Neural cell (in vitro differentiated cells): Measurements from ENCODE around the gene BICC1. TPM values are rescaled to one million over a fixed set of nuclear protein-coding genes. Genes with fewer than 3 reads are reported as not detected.

Experiments
- H2AFZ ChIP-seq: fragments of 200-600, 300-800 bp; sonication (generic), shearing (Covaris generic); 2 replicates; pipeline ENCODE4 v1.6.0; 2014; ENCODE audit warnings: low read depth, mild to moderate bottlenecking, antibody characterized with exemption, low read length, moderate library complexity
- H3F3A ChIP-seq: fragments of 200-600 bp; shearing (Covaris generic); 2 replicates; pipeline ENCODE4 v1.6.1; 2016; ENCODE audit warnings: mild to moderate bottlenecking, moderate library complexity, mixed read lengths, antibody characterized with exemption, low read length; ENCODE audit not compliant: insufficient read depth, poor library complexity, severe bottlenecking
- H3K27ac ChIP-seq: fragments of 200-600, 300-800 bp; sonication (generic), shearing (Covaris generic); 2 replicates; pipeline ENCODE4 v1.5.1; 2014; ENCODE audit warnings: mild to moderate bottlenecking, low read length, moderate library complexity
- H3K27me3 ChIP-seq: fragments of 300-800, 200-600 bp; sonication (generic), shearing (Covaris generic); 2 replicates; pipeline ENCODE4 v1.6.0; 2014; ENCODE audit warnings: mild to moderate bottlenecking, low read depth, low read length, moderate library complexity; ENCODE audit not compliant: insufficient read depth
- H3K36me3 ChIP-seq: fragments of 300-800, 200-600 bp; sonication (generic), shearing (Covaris generic); 2 replicates; pipeline ENCODE4 v1.5.1; 2014; ENCODE audit warnings: mild to moderate bottlenecking, antibody characterized with exemption, low read length, moderate library complexity; ENCODE audit not compliant: insufficient read depth
- H3K4me2 ChIP-seq: fragments of 300-800, 200-600 bp; sonication (generic), shearing (Covaris generic); 2 replicates; pipeline ENCODE4 v1.6.0; 2014; ENCODE audit warnings: mild to moderate bottlenecking, low read length
- H3K4me3 ChIP-seq: fragments of 300-800, 200-600 bp; sonication (generic), shearing (Covaris generic); 2 replicates; pipeline ENCODE4 v1.5.1; 2014; ENCODE audit warnings: mild to moderate bottlenecking, low read length, moderate library complexity
- H3K79me2 ChIP-seq: fragments of 200-600 bp; shearing (Covaris generic); replicated peaks from 2 replicates; pipeline ENCODE4 v1.6.0; 2014; ENCODE audit warnings: mild to moderate bottlenecking, low read length, moderate library complexity; ENCODE audit not compliant: insufficient read depth
- H3K9ac ChIP-seq: fragments of 300-800, 200-600 bp; sonication (generic), shearing (Covaris generic); 2 replicates; pipeline ENCODE4 v1.6.1; 2016; ENCODE audit warnings: mild to moderate bottlenecking, low read length, mixed read lengths
- H3K9me2 ChIP-seq: fragments of 200-600 bp; shearing (Covaris generic); 2 replicates; pipeline ENCODE4 v1.6.1; 2016; ENCODE audit warnings: mild to moderate bottlenecking, low read length, mixed read lengths; ENCODE audit not compliant: insufficient read depth
- H3K9me3 ChIP-seq: fragments of 200-600, 300-800 bp; sonication (generic), shearing (Covaris generic); 2 replicates; pipeline ENCODE4 v1.6.1; 2016; ENCODE audit warnings: mild to moderate bottlenecking, mixed run types, low read length, moderate library complexity, mixed read lengths
- H4K20me1 ChIP-seq: fragments of 200-600 bp; shearing (Covaris generic); 2 replicates; pipeline ENCODE4 v1.6.1; 2016; ENCODE audit warnings: mild to moderate bottlenecking, mixed run types; ENCODE audit not compliant: insufficient read depth
- EP300 ChIP-seq: fragments of 450-650 bp; conservative IDR thresholded peaks from 2 replicates; pipeline ENCODE4 v1.6.1; 2014; ENCODE audit warnings: antibody characterized with exemption, mild to moderate bottlenecking, moderate library complexity; ENCODE audit not compliant: poor library complexity, severe bottlenecking
- EZH2 ChIP-seq: fragments of 200-600, 300-800 bp; shearing (Covaris generic), sonication (generic); IDR thresholded peaks from 2 replicates; pipeline ENCODE4 v1.6.1; 2014; ENCODE audit warnings: antibody characterized with exemption, low read length, borderline replicate concordance, mild to moderate bottlenecking; ENCODE audit not compliant: insufficient read depth, poor library complexity, severe bottlenecking
- MXI1 ChIP-seq: fragments of 450-650 bp; conservative IDR thresholded peaks from 2 replicates; pipeline ENCODE4 v1.6.1; 2014; ENCODE audit warnings: antibody characterized with exemption, mild to moderate bottlenecking; ENCODE audit not compliant: poor library complexity, severe bottlenecking
- POLR2AphosphoS5 ChIP-seq: IDR thresholded peaks from 2 replicates; pipeline ENCODE4 v1.6.1; 2012
- RAD21 ChIP-seq: fragments of 450-650 bp; conservative IDR thresholded peaks from 2 replicates; pipeline ENCODE4 v1.6.1; 2014; ENCODE audit warnings: antibody characterized with exemption, mild to moderate bottlenecking, moderate library complexity
- SMC3 ChIP-seq: fragments of 450-650 bp; conservative IDR thresholded peaks from 2 replicates; pipeline ENCODE4 v1.6.1; 2014; ENCODE audit warnings: antibody characterized with exemption, mild to moderate bottlenecking, moderate library complexity; ENCODE audit not compliant: poor library complexity
- TAF1 ChIP-seq: IDR thresholded peaks from 2 replicates; pipeline ENCODE4 v1.6.1; 2012; ENCODE audit warnings: low read depth
- polyA plus RNA-seq: library from polyadenylated mRNA; depleted of rRNA; stranded (reverse); fragments of >200 nt; gene quantifications from 2 replicates; pipeline ENCODE4 v1.2.3, GENCODE V29; 2014
- TF ChIP-seq, protein P1 (sequence below): fragments of 450-650 bp; IDR thresholded peaks from 2 replicates; pipeline ENCODE4 v1.5.1; 2014; ENCODE audit warnings: antibody characterized with exemption, mild to moderate bottlenecking, moderate library complexity; ENCODE audit not compliant: poor library complexity, severe bottlenecking
- TF ChIP-seq, protein P2 (sequence below): IDR thresholded peaks from 2 replicates; pipeline ENCODE4 v1.6.1; 2012; ENCODE audit warnings: borderline replicate concordance

BICC1 gene
- polyA plus RNA-seq, 1 donor from 2014 or later, result 7.6 TPM

DNA sequence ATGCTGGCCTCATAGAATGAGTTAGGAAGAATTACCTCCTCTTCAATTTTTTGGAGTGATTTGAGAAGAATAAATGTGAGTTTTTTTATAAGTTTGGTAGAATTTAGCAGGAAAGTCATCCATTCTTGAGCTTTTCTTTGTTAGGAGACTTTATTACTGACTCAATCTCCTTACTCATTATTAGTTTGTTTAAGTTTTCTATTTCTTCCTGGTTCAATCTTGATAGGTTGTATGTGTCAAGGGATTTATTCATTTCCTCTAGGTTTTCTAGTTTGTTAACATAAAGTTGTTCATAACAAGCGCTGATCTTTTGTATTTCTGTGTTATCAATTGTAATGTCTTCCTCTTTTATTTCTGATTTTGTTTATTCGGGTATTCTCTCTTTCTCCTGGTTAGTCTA, 47.4 kb downstream of the BICC1 start:
- H3F3A ChIP-seq, result no peaks in the 10 kb centered on the region
- H3K9ac ChIP-seq, result no peak overlapping the region
- no peaks in the 10 kb centered on the region for H4K20me1 ChIP-seq
- no peaks in the 10 kb centered on the region for H3K36me3 ChIP-seq
- no peaks in the 10 kb centered on the region for H3K27me3 ChIP-seq
- H3K79me2 ChIP-seq, result no peaks in the 10 kb centered on the region
- no peaks in the 10 kb centered on the region for H3K9me3 ChIP-seq
- TF ChIP-seq EP300 (no peak), TAF1 (no peak), SMC3 (no peak), RAD21 (no peak), EZH2 (no peak), POLR2AphosphoS5 (no peak), MXI1 (no peak)
- TF ChIP-seq, protein P1, sequence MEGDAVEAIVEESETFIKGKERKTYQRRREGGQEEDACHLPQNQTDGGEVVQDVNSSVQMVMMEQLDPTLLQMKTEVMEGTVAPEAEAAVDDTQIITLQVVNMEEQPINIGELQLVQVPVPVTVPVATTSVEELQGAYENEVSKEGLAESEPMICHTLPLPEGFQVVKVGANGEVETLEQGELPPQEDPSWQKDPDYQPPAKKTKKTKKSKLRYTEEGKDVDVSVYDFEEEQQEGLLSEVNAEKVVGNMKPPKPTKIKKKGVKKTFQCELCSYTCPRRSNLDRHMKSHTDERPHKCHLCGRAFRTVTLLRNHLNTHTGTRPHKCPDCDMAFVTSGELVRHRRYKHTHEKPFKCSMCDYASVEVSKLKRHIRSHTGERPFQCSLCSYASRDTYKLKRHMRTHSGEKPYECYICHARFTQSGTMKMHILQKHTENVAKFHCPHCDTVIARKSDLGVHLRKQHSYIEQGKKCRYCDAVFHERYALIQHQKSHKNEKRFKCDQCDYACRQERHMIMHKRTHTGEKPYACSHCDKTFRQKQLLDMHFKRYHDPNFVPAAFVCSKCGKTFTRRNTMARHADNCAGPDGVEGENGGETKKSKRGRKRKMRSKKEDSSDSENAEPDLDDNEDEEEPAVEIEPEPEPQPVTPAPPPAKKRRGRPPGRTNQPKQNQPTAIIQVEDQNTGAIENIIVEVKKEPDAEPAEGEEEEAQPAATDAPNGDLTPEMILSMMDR, result no peak
- TF ChIP-seq, protein P2, sequence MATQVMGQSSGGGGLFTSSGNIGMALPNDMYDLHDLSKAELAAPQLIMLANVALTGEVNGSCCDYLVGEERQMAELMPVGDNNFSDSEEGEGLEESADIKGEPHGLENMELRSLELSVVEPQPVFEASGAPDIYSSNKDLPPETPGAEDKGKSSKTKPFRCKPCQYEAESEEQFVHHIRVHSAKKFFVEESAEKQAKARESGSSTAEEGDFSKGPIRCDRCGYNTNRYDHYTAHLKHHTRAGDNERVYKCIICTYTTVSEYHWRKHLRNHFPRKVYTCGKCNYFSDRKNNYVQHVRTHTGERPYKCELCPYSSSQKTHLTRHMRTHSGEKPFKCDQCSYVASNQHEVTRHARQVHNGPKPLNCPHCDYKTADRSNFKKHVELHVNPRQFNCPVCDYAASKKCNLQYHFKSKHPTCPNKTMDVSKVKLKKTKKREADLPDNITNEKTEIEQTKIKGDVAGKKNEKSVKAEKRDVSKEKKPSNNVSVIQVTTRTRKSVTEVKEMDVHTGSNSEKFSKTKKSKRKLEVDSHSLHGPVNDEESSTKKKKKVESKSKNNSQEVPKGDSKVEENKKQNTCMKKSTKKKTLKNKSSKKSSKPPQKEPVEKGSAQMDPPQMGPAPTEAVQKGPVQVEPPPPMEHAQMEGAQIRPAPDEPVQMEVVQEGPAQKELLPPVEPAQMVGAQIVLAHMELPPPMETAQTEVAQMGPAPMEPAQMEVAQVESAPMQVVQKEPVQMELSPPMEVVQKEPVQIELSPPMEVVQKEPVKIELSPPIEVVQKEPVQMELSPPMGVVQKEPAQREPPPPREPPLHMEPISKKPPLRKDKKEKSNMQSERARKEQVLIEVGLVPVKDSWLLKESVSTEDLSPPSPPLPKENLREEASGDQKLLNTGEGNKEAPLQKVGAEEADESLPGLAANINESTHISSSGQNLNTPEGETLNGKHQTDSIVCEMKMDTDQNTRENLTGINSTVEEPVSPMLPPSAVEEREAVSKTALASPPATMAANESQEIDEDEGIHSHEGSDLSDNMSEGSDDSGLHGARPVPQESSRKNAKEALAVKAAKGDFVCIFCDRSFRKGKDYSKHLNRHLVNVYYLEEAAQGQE, result no peak
- no peaks in the 10 kb centered on the region for H3K9me2 ChIP-seq
- H3K27ac ChIP-seq, result no peak overlapping the region
- H3K4me3 ChIP-seq, result no peak overlapping the region
- no peak overlapping the region for H2AFZ ChIP-seq
- no peak overlapping the region for H3K4me2 ChIP-seq

DNA sequence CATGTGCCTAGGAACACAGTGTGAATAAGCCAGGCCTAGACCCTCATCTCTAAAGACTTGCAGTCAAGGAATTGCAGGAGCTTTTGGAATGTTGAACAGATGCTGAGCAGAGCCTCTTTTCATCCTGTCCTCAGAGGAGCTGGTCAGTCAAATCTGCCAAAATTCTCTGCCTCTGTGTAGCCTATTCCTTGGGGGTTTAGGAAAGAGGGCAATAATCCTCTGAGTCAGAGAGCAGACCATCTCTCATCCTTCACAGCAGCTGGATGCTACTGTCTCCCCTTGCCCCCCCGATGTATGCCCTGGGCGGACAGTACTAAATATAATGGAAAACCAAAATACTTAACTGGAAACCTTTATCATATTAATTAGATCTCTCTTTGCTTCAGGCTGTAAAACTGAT, 52.6 kb downstream of the BICC1 start:
- H3K27ac ChIP-seq, result no peak overlapping the region
- H3K9ac ChIP-seq, result no peak overlapping the region
- H3K9me2 ChIP-seq, result no peaks in the 10 kb centered on the region
- no peak overlapping the region for H3K4me3 ChIP-seq
- no peaks in the 10 kb centered on the region for H3K36me3 ChIP-seq
- no peak overlapping the region for H2AFZ ChIP-seq
- H3K9me3 ChIP-seq, result no peaks in the 10 kb centered on the region
- no peaks in the 10 kb centered on the region for H3K79me2 ChIP-seq
- H3K4me2 ChIP-seq, result no peak overlapping the region
- TF ChIP-seq, protein P1, result no peak
- TF ChIP-seq TAF1, result no peak
- H3F3A ChIP-seq, result no peaks in the 10 kb centered on the region
- no peaks in the 10 kb centered on the region for H3K27me3 ChIP-seq
- H4K20me1 ChIP-seq, result no peaks in the 10 kb centered on the region
